IMR-90 (cell line): ENCODE results near the gene SLC19A1. TPM values are rescaled to one million over a fixed set of nuclear protein-coding genes. Genes with fewer than 3 reads are reported as not detected.
A peak's percentile ranks its signal among the peaks of the same experiment; 100 is the strongest.

Experiments
- ATAC-seq: fragments of 200-7000 bp; cut with Tn5 transposase; 2 replicates; pipeline ENCODE4 v1.9.1; 2020; ENCODE audit warnings: low read depth, mild to moderate bottlenecking, moderate library complexity
- BruUV-seq: library from RNA; stranded (reverse); fragments of 400-500 nt; replicated peaks from 2 replicates; lab custom pipeline; 2021; lab: Mats Ljungman, UMichigan
- CTCF ChIA-PET: fragments of 300-600 bp; formaldehyde crosslinking; extraction: SDS; loops from one replicate; lab custom pipeline; 2021; ENCODE audit warnings: antibody characterized with exemption; lab: Yijun Ruan, JAX
- POLR2A ChIA-PET: fragments of 300-600 bp; sonication (Branson Sonifier 250); formaldehyde crosslinking; loops from one replicate; lab custom pipeline; 2022; ENCODE audit warnings: antibody characterized with exemption; ENCODE audit not compliant: unreplicated experiment; lab: Charles Lee
- DNase-seq: peaks from one replicate; pipeline ENCODE4 v3.0.0; 2013
- H2AFZ ChIP-seq: replicated peaks from 2 replicates; pipeline ENCODE3; 2013; ENCODE audit warnings: low read length, mild to moderate bottlenecking; ENCODE audit not compliant: poor library complexity
- H2AK5ac ChIP-seq: 2 replicates; pipeline ENCODE4 v1.6.1; 2013; ENCODE audit warnings: low read depth, low read length, inconsistent platforms
- H2AK9ac ChIP-seq: replicated peaks from 2 replicates; pipeline ENCODE3; 2013; ENCODE audit warnings: mild to moderate bottlenecking, low read depth, low read length, moderate library complexity; ENCODE audit not compliant: poor library complexity
- H2BK120ac ChIP-seq: 2 replicates; pipeline ENCODE4 v1.6.1; 2013; ENCODE audit warnings: low read depth, low read length, inconsistent platforms
- H2BK15ac ChIP-seq: 3 replicates; pipeline ENCODE4 v1.6.1; 2013; ENCODE audit warnings: low read depth, low read length, inconsistent platforms
- H2BK20ac ChIP-seq: 2 replicates; pipeline ENCODE4 v1.6.1; 2013; ENCODE audit warnings: low read depth, mild to moderate bottlenecking, inconsistent platforms, low read length, moderate library complexity
- H2BK5ac ChIP-seq: 2 replicates; pipeline ENCODE4 v1.6.1; 2013; ENCODE audit warnings: mild to moderate bottlenecking, low read depth, low read length, inconsistent platforms; ENCODE audit not compliant: poor library complexity, severe bottlenecking
- H3K14ac ChIP-seq: replicated peaks from 2 replicates; pipeline ENCODE4 v1.6.1; 2013; ENCODE audit warnings: low read depth, low read length, inconsistent platforms
- H3K18ac ChIP-seq: 2 replicates; pipeline ENCODE4 v1.6.1; 2013; ENCODE audit warnings: low read depth, low read length, control low read depth
- H3K23ac ChIP-seq: 2 replicates; pipeline ENCODE4 v1.6.1; 2013; ENCODE audit warnings: low read depth, low read length, inconsistent platforms
- H3K27ac ChIP-seq: 2 replicates; pipeline ENCODE4 v1.5.1; 2013; ENCODE audit warnings: mild to moderate bottlenecking, control low read depth, low read length; ENCODE audit not compliant: insufficient read depth
- H3K27me3 ChIP-seq: 2 replicates; pipeline ENCODE4 v1.6.1; 2013; ENCODE audit warnings: low read length; ENCODE audit not compliant: control insufficient read depth, insufficient read depth
- H3K36me3 ChIP-seq: 2 replicates; pipeline ENCODE4 v1.6.1; 2013; ENCODE audit warnings: low read length, mixed read lengths; ENCODE audit not compliant: control insufficient read depth, insufficient read depth
- H3K4ac ChIP-seq: 2 replicates; pipeline ENCODE4 v1.6.1; 2013; ENCODE audit warnings: low read depth, low read length, inconsistent platforms
- H3K4me1 ChIP-seq: 2 replicates; pipeline ENCODE4 v1.6.1; 2013; ENCODE audit warnings: low read length, mixed read lengths; ENCODE audit not compliant: control insufficient read depth, insufficient read depth
- H3K4me2 ChIP-seq: 2 replicates; pipeline ENCODE4 v1.6.1; 2013; ENCODE audit warnings: low read depth, mild to moderate bottlenecking, control low read depth, low read length, moderate library complexity
- H3K4me3 ChIP-seq: 2 replicates; pipeline ENCODE4 v1.5.1; 2013; ENCODE audit warnings: low read depth, mild to moderate bottlenecking, control low read depth, low read length, moderate library complexity; ENCODE audit not compliant: insufficient read depth
- H3K56ac ChIP-seq: 2 replicates; pipeline ENCODE4 v1.6.1; 2013; ENCODE audit warnings: low read length, inconsistent platforms; ENCODE audit not compliant: insufficient read depth; ENCODE audit errors: extremely low read depth
- H3K79me1 ChIP-seq, 2 experiments: 2 replicates each; pipeline ENCODE4 v1.6.1; 2013; ENCODE audit warnings: low read length in 2 of 2, inconsistent platforms in 1 of 2, low read depth in 1 of 2
- H3K9ac ChIP-seq: 2 replicates; pipeline ENCODE4 v1.6.1; 2013; ENCODE audit warnings: low read depth, low read length, control low read depth
- H3K9me1 ChIP-seq: 2 replicates; pipeline ENCODE4 v1.6.1; 2013; ENCODE audit warnings: low read length, inconsistent platforms; ENCODE audit not compliant: insufficient read depth
- H3K9me3 ChIP-seq: 2 replicates; pipeline ENCODE4 v1.6.1; 2013; ENCODE audit warnings: low read length; ENCODE audit not compliant: control insufficient read depth, insufficient read depth
- H4K20me1 ChIP-seq: 2 replicates; pipeline ENCODE4 v1.6.1; 2013; ENCODE audit warnings: low read length, inconsistent platforms; ENCODE audit not compliant: insufficient read depth
- H4K5ac ChIP-seq: 2 replicates; pipeline ENCODE4 v1.6.1; 2013; ENCODE audit warnings: mild to moderate bottlenecking, low read depth, low read length, control low read depth
- H4K8ac ChIP-seq, 2 experiments: 2 replicates each; pipeline ENCODE4 v1.6.1; 2013; ENCODE audit warnings: low read depth in 2 of 2, low read length in 2 of 2, control low read depth in 1 of 2, inconsistent platforms in 1 of 2
- H4K91ac ChIP-seq: 2 replicates; pipeline ENCODE4 v1.6.1; 2013; ENCODE audit warnings: low read depth, low read length, inconsistent platforms; ENCODE audit not compliant: insufficient read depth
- BHLHE40 ChIP-seq: fragments of 150-350 bp; IDR thresholded peaks from 2 replicates; pipeline ENCODE4 v1.6.1; 2016; ENCODE audit warnings: mild to moderate bottlenecking, low read depth, low read length
- CHD1 ChIP-seq: IDR thresholded peaks from 2 replicates; pipeline ENCODE4 v1.6.1; 2012; ENCODE audit warnings: low read depth, low read length, improper control_type of control experiment
- MAZ ChIP-seq: IDR thresholded peaks from 2 replicates; pipeline ENCODE4 v1.6.1; 2012; ENCODE audit warnings: low read depth, mild to moderate bottlenecking, low read length, improper control_type of control experiment, moderate library complexity, borderline replicate concordance
- MXI1 ChIP-seq: IDR thresholded peaks from 2 replicates; pipeline ENCODE4 v1.6.1; 2012; ENCODE audit warnings: low read depth, mild to moderate bottlenecking, low read length, moderate library complexity, borderline replicate concordance
- NFE2L2 ChIP-seq: fragments of 150-350 bp; IDR thresholded peaks from 2 replicates; pipeline ENCODE4 v1.6.1; 2016; ENCODE audit warnings: low read depth, mild to moderate bottlenecking, low read length
- RFX5 ChIP-seq: IDR thresholded peaks from 2 replicates; pipeline ENCODE4 v1.8.0; 2012; ENCODE audit warnings: low read depth, mild to moderate bottlenecking, low read length, moderate library complexity
- SMC3 ChIP-seq: fragments of 150-350 bp; IDR thresholded peaks from 2 replicates; pipeline ENCODE4 v1.6.1; 2016; ENCODE audit warnings: low read depth, mild to moderate bottlenecking, antibody characterized with exemption, low read length, moderate library complexity
- WGBS, 2 experiments: methylation state at CpG; one replicate each; pipeline versions ENCODE4 v1.1.5 to v1.1.7; 2013; ENCODE audit warnings: missing lambda C conversion rate in 2 of 2; ENCODE audit not compliant: insufficient read length in 1 of 2; ENCODE audit errors: extremely low coverage in 2 of 2; 5-methylcytosine and 5-hydroxymethylcytosine counted together
- dilution Hi-C: fragments of 300-500 bp; cut with HindIII; formaldehyde crosslinking; loops from one replicate; pipeline ENCODE4 v1.14.3; 2018; ENCODE audit warnings: low sequenced_read_pairs; ENCODE audit not compliant: unreplicated experiment
- in situ Hi-C: fragments of 300-500 bp; cut with MboI; formaldehyde crosslinking; loops from 3 replicates; pipeline ENCODE4 v1.14.3; 2019; ENCODE audit warnings: low sequenced_read_pairs, inconsistent platforms, mixed read lengths
- intact Hi-C: fragments of 100-400 bp; cut with micrococcal nuclease; formaldehyde crosslinking; loops from 2 replicates; pipeline ENCODE4 v1.10.0; 2022
- polyA plus RNA-seq, 3 experiments: library from polyadenylated mRNA; depleted of rRNA; stranded (reverse); fragments of >200 nt; gene quantifications; 2 replicates each; pipeline ENCODE4 v1.2.3, GENCODE V29; 2012; ENCODE audit warnings: low replicate concordance in 1 of 3
- total RNA-seq: library from RNA; depleted of rRNA; stranded (reverse); fragments of >200 nt; gene quantifications from 2 replicates; pipeline ENCODE4 v1.2.3, GENCODE V29; 2012
- TF ChIP-seq, protein P1 (sequence below): fragments of 150-350 bp; IDR thresholded peaks from 2 replicates; pipeline ENCODE4 v1.6.1; 2017; ENCODE audit warnings: mild to moderate bottlenecking, antibody characterized with exemption, low read length, low read depth

Gene SLC19A1
- total and polyA plus RNA-seq, 2 of the 4 experiments (the other 2 are of a cell fraction), result 2.2 to 16.2 TPM

DNA sequence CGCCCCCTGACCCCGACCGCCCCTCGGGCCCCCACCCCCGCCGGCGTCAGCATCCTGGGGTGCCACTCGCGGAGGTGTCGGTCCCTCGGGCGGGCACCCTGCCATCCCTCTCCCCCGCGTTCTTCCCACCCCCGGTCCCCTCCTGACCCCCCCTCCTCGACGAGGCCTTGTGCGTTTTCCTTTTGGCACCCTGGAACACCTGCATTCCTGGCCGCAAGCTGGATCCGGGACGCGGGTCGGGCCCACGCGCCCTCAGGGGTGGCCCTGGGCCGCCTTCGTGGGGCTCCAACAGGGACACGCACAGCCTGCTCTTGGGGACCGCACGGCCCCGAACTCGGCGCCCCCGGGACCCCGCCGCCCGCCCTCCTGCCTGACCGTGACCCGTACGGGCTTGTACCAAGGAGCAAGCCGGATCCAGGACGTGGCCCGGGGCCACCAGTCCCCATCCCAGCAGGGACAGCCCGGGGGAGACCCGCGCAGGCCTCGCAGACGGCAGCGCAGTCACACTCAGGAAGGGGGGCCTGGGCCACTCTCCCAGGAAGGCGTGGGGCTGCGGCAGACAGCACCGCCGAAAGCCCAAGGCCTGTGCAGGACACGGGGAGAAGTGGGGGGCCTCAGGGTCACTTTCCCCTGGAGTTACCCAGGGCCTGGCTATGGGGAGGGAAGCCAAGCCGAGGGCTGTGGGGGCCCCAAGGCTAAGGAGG, 579 bp upstream of the SLC19A1 start:
- Histone ChIP-seq H3K27ac (peak overlapping the region; percentile 15; the same call in 1 of the 2 replicates), H3K9me3 (no peaks in the 10 kb centered on the region), H3K9me1 (no peaks in the 10 kb centered on the region), H3K4me1 (peaks cover 3% of the 10 kb centered on the region; the same call in 1 of the 2 replicates), H3K4me3 (peak overlapping the region; percentile 55), H3K4ac (no peak overlapping the region), H2BK20ac (no peak overlapping the region), H2AFZ (peak overlapping the region; percentile 87), H2BK5ac (no peak overlapping the region), H3K23ac (no peak overlapping the region), H3K4me2 (peak overlapping the region; percentile 56; the same call in 1 of the 2 replicates), H4K91ac (no peak overlapping the region; the same call in 1 of the 2 replicates), H2BK120ac (no peak overlapping the region), H3K79me1 (peaks cover 9 to 27% of the 10 kb centered on the region in 2 experiments), H3K9ac (peak overlapping the region; percentile 33; the same call in 1 of the 2 replicates), H3K56ac (no peak overlapping the region), H3K36me3 (no peaks in the 10 kb centered on the region), H3K18ac (no peak overlapping the region; the same call in 1 of the 2 replicates), H3K14ac (no peak overlapping the region), H4K5ac (no peak overlapping the region), H2BK15ac (no peak overlapping the region), H2AK5ac (0 out of 2 replicates have a peak overlapping the region, but pooled peaks have one; percentile 25), H4K8ac (peak overlapping the region in 1 of 2 experiments; percentile 57; a peak in 1 of 4 replicates), H4K20me1 (0 out of 2 replicates have a peak, but pooled peaks cover 3% of the 10 kb centered on the region), H2AK9ac (peak overlapping the region; percentile 88), H3K27me3 (peaks cover 9% of the 10 kb centered on the region)
- POLR2A ChIA-PET, result no interaction called here
- no peak for DNase-seq
- no peak for ATAC-seq
- TF ChIP-seq BHLHE40, result no peak
- TF ChIP-seq SMC3, result no peak
- no peak for TF ChIP-seq RFX5
- TF ChIP-seq NFE2L2, result no peak
- no peak for TF ChIP-seq MXI1
- no peak for TF ChIP-seq CHD1
- TF ChIP-seq, protein P1, sequence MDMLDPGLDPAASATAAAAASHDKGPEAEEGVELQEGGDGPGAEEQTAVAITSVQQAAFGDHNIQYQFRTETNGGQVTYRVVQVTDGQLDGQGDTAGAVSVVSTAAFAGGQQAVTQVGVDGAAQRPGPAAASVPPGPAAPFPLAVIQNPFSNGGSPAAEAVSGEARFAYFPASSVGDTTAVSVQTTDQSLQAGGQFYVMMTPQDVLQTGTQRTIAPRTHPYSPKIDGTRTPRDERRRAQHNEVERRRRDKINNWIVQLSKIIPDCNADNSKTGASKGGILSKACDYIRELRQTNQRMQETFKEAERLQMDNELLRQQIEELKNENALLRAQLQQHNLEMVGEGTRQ, result no peak
- TF ChIP-seq MAZ, result no peak
- in situ Hi-C loops, result no loop called here
- no TSS peak for BruUV-seq
- WGBS, 2 experiments, result 34% methylated on average over 6 of the region's 55 CpGs; no CpG with 5 or more reads in 1 of the 2 experiments
- dilution Hi-C loops, result no loop called here
- intact Hi-C loops, result no loop called here
- CTCF ChIA-PET, result no interaction called here
